HG02571 (cell line): ENCODE results near the gene ARHGAP26.

Source experiments
- ATAC-seq: cut with Tn5 transposase; IDR thresholded peaks from one replicate; pipeline ENCODE4 v1.9.1; 2021; ENCODE audit warnings: mild to moderate bottlenecking, moderate library complexity; ENCODE audit not compliant: unreplicated experiment

ARHGAP26 gene

GRCh38 chr5:143026380-143026779, 256.2 kb downstream of the ARHGAP26 start:
- no peak for ATAC-seq

GRCh38 chr5:143029293-143029692, 259.1 kb downstream of the ARHGAP26 start:
- ATAC-seq, result no peak

- no peak for ATAC-seq
Measured at GRCh38 chr5:143030349-143030748, 260.2 kb downstream of the ARHGAP26 start.

GRCh38 chr5:143031781-143032580, 261.8 kb downstream of the ARHGAP26 start:
- no peak for ATAC-seq

- ATAC-seq, result no peak
Measured at GRCh38 chr5:143032581-143032836, 262.3 kb downstream of the ARHGAP26 start.

GRCh38 chr5:143033535-143034250, 263.5 kb downstream of the ARHGAP26 start:
- no peak for ATAC-seq

GRCh38 chr5:143036146-143036927, 266.2 kb downstream of the ARHGAP26 start:
- no peak for ATAC-seq

- no peak for ATAC-seq
Measured at GRCh38 chr5:143037071-143037470, 266.9 kb downstream of the ARHGAP26 start.

- ATAC-seq, result no peak
Measured at GRCh38 chr5:143037708-143038107, 267.5 kb downstream of the ARHGAP26 start.

- no peak for ATAC-seq
Measured at GRCh38 chr5:143040622-143041021, 270.4 kb downstream of the ARHGAP26 start.

GRCh38 chr5:143041461-143041860, 271.3 kb downstream of the ARHGAP26 start:
- no peak for ATAC-seq

- ATAC-seq, result no peak
Measured at GRCh38 chr5:143041972-143042770, 272.0 kb downstream of the ARHGAP26 start.

GRCh38 chr5:143044265-143044664, 274.1 kb downstream of the ARHGAP26 start:
- ATAC-seq, result no peak

GRCh38 chr5:143045062-143045461, 274.9 kb downstream of the ARHGAP26 start:
- no peak for ATAC-seq

- ATAC-seq, result no peak
Measured at GRCh38 chr5:143046314-143046713, 276.1 kb downstream of the ARHGAP26 start.

GRCh38 chr5:143047091-143047490, 276.9 kb downstream of the ARHGAP26 start:
- ATAC-seq, result no peak

GRCh38 chr5:143050183-143050582, 280.0 kb downstream of the ARHGAP26 start:
- no peak for ATAC-seq

GRCh38 chr5:143051244-143052058, 281.3 kb downstream of the ARHGAP26 start:
- no peak for ATAC-seq

GRCh38 chr5:143052967-143053682, 282.9 kb downstream of the ARHGAP26 start:
- no peak for ATAC-seq
